Kasumi-1 (cell line): Measurements from ENCODE around the gene RIN3.
A peak's percentile ranks its signal among the peaks of the same experiment; 100 is the strongest.
"Not testable (repeated sequence)": the region's sequence is repeated elsewhere in the genome, so short reads cannot be mapped to it uniquely, and the experiment has no call there.

Source experiments
- DNase-seq, 2 experiments: peaks; one replicate each; lab custom pipeline; 2025; lab: John Stamatoyannopoulos, UW

RIN3 gene

GRCh38 chr14:92531106-92531873 is 17.7 kb downstream of the RIN3 start:
- DNase-seq = peak; percentile 59 to 85

- no peak for DNase-seq
Observed at GRCh38 chr14:92532490-92533163, 19.0 kb downstream of the RIN3 start.

- DNase-seq = no peak
Observed at GRCh38 chr14:92534932-92535643, 21.5 kb downstream of the RIN3 start.

GRCh38 chr14:92536231-92536630 is 22.6 kb downstream of the RIN3 start:
- not testable (repeated sequence) for DNase-seq

DNA sequence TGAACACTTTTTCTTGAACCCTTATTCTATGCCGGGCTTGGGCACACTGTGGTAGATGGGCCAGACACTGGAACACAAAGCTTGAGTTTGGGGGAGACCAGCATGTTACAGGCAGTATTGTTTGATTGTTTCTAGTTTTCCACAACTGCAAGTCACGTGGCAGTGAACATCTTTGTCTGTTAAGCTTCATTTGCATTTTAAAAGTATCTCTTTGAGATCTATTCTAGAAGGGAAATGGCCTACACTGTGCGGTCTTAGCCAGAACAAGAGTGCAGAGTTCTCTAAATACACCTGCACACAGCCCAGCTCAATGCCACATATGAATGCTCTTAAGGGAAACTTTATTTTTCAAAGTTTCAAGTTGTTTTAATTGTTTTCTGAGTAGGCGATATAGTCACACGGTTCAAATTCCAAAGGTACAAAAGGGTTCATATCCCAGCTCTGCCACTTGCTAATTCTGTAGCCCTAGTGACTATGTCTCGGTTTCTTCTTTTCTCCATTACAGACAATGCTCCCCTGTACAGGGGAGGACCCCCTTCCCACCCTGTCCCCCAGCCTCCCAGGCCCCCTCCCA is 24.9 kb downstream of the RIN3 start:
- no peak for DNase-seq

- DNase-seq = no peak
Observed at GRCh38 chr14:92539419-92539818, 25.8 kb downstream of the RIN3 start.

DNA sequence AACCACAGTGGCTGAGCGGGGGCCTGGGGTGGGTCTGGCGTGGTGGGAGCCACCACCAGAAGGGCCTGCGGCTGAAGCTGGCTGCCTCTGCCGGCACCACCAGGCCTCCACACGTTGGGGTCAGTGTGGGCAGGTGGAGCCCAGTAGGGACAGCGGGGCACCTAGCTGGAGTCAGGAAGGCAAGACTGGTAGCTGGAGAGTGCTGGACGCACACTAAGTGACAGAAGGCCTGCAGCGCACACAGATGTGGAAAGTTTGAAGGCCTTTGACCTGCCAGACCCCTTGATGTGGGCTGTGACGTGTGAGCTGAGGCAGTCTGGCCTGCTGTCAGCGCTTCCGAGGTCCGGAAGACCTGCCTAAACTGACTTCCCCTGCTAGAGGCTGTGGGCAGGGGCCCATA is 26.3 kb downstream of the RIN3 start:
- DNase-seq = peak in 1 of 2 experiments; percentile 17

- DNase-seq = peak; percentile 65 to 70
Observed at GRCh38 chr14:92540472-92541048, 27.0 kb downstream of the RIN3 start.

DNA sequence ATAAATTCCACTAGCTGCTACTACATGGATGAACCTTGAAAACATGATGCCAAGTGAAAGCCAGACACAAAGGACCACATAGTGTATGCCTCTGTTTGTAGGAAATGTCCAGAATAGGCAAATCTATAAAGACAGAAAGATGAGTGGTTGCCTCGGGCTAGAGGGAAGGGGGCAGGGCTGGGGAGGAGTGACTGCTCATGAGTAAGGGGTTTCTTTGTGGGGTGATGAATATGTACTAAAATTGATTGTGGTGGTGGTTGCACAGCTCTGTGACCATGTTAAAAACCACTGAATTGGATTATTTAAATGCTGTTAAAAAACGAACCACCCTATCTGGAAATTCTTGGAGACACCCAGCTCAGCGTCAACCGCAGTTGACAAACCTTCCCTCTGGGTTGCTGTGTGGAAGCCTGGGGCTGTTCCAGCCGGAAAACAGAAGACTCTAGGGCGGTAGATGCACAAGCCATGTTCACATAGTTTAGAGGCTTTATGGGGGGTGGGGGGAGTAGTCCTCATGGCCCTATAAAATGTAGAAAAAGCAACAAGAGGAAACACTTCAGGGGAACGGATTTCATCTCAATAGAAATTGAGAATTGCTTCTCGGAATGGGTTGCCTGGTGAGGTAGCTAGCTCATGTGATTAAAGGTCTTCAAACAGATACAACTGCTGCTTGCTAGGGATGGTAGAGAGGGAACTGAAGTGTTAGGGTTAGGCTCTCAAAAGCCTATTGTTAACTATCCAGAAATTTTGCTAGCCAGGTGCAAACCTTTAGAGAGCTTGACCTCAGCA is 29.4 kb downstream of the RIN3 start:
- no peak for DNase-seq

- no peak for DNase-seq
Observed at GRCh38 chr14:92544051-92544720, 30.6 kb downstream of the RIN3 start.

- peak in 1 of 2 experiments; percentile 5 for DNase-seq
Observed at GRCh38 chr14:92546347-92547053, 32.9 kb downstream of the RIN3 start.

GRCh38 chr14:92549105-92549858 is 35.7 kb downstream of the RIN3 start:
- DNase-seq = no peak

GRCh38 chr14:92549859-92550230 is 36.3 kb downstream of the RIN3 start:
- peak; percentile 49 for DNase-seq

- peak; percentile 56 to 71 for DNase-seq
Observed at GRCh38 chr14:92551044-92551841, 37.7 kb downstream of the RIN3 start.

DNA sequence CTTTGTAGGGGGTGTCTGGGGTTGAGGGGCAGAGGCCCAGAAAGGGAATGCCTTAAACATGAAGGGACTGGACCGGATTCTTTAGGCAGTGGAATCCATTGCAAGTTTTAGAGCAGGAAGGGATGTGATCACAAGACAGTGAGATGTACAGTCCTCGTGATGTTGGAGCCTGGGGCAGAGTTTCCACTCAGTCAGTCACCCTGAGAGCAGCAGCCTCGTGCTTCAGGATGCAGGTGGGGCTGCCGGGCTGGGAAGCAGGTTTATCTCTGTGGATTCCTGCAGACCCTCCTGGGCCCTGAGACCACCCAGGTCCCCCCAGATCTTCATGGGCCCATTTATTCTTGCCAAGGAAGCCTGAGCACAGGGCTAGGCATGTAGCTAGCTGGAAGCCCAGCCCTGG is 38.5 kb downstream of the RIN3 start:
- no peak for DNase-seq

GRCh38 chr14:92553438-92553837 is 39.9 kb downstream of the RIN3 start:
- peak in 1 of 2 experiments; percentile 18 for DNase-seq

- no peak for DNase-seq
Observed at GRCh38 chr14:92555465-92556111, 42.0 kb downstream of the RIN3 start.

DNA sequence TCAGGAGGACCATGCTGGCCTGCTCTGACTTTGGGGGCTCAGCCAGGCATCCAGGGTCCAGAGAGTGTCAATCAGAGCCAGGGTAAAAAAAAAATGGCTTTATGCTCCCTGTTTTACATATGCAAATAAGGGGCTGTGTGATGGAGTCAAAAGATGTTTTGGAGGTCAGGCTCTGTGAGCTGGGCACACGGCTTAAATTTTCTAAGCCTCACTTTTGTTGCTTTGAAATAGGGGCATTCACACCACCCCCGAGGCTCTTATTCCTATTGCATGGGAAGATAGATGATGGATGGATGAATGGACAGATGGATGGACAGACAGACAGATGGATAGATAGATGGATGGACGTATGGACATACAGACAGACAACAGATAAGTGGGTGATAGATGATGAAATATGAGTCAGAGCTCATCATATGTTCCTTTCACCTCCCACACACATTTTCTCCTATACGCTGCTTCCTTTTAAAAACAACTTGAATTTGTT is 42.7 kb downstream of the RIN3 start:
- no peak for DNase-seq
